Stimulated activated CD4-positive, alpha-beta T cell treated with anti-CD3 and anti-CD28 coated beads, Interleukin-1b, Interleukin-23, amount 100 ng/mL, for 4 hours (primary cell): ENCODE results near the gene PAPPA2.

ENCODE experiments used
- DNase-seq, 2 donors: peaks; one replicate each; pipeline ENCODE4 v3.0.0-alpha.2; 2020; ENCODE audit warnings: low read depth in 2 of 2

Gene PAPPA2

DNA sequence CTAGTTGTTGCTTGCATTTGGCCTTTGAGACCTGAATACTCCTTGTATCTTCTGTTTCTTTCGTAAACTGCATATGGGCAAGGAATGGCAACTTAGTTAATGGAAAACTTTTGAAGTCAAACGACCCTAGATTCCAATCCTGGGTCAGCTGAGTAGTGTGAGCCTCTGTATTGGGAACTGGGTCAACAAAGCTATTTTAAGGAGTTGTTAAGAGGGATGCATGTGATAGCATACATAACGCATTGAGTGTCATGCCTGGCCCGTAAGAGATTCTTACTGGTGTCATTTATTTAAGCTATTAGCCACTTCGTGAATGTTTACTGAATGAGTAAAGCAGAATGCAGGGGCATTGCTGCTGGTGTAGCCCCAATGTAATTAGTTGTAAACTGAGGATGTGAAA is 340.1 kb downstream of the PAPPA2 start:
- DNase-seq = no peak

DNA sequence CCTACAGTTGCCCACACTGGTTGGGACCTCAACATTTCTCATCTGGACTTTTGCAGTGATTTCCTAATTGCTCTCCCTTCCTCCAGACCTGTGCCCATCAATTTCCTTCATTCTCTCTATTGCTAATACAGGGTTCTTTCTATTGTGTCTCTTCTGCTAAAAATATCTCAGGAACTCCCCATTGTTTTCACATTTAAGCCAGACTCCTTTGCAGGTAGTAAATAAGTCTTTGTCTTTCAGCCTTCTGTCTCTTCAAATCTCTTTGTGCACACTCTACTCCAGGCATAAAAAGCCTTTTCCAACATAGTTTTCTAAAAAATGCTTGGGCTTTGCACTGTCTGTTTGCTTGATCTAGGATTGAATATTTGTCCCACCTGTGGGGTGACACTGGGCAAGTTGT is 340.6 kb downstream of the PAPPA2 start:
- no peak for DNase-seq

DNA sequence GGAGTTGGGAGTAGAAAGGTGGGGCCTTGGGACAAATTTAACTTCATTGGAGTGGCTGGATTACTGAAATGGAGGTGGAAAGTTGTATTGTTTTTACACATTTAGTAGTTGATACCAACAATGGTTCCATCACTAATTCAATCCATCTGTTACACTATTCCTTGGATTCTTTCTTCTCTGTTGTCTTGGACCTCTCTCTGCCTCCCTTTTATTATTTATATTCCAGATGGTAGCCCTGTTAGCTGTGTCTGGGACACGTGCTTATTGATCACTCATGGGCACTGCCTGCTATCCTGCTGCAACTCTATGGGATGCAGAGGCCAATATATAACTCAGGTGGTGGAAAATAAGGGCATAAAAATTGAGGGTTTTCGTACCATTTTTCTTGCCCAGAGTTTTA is 346.3 kb downstream of the PAPPA2 start:
- no peak for DNase-seq

DNA sequence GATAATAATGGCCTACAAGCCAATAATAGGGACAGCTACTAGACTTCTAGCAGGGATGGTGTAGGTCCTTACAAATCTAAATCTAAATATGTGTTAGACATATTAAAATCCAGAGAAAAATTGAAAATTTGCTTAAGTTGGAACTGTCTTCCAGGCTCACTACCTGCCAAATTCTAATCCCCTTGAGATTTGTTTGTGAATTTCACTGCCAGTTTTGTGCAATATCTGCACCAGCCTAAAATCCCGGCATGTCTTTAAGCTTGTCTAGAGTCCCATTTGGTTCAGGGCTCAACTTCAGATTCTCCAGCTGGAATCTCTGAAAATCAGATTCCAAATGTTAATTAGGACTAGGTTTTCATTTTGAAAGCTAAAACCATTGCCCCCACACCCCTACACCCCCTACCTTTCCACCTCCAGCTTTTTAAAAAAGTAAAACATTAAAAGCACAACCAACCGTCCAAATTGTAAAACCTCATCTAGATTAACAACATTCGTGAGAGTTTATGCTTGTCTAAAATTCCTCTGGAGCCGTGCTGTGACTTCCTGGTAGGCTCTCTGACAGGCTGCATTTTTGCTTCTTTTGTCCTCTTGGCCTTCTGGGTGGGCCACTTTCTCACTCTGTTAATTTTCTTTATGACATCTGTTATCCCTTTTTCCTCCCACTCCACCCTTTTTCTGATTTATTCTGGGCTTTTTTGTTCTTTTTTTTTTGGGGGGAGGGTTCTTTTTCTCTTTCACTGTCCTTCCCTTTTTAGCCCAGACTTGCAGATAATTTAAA is 348.7 kb downstream of the PAPPA2 start:
- DNase-seq = no peak

DNA sequence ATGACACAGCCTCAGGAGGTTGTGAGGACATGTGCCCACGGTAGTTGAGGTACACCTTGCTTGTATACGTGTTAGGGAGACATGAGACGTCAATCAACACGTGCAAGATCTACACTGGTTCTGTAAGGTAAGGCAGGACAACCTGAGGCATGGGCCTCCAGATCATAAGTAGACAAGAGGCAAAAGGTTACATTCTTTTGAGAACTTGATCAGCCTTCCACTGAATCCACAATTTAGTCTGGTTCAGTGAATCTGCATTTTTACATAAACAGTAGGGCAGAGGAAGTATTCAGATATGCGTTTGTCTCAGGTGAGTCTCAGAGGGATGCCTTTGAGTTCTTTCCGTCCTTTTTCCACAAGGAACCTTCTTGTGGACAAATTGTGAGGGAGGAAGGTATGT is 352.6 kb downstream of the PAPPA2 start:
- DNase-seq = no peak

DNA sequence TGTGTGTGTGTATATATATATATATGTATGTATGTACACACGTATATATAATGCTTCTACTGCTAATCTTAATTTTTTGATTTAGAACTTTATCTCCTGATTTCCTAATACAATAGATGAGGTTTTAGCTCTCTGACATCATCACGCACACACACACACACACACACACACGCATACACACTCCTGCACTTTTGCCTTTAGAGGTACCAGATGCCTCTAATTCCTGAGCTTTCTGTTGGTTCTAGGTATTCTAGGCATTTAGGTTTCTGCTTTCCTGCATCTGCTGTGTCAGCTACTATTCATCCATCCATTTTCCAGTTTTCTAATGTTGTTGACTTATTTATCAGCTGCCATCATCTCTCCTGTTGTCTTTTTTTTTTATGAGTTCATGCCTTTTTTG is 353.3 kb downstream of the PAPPA2 start:
- no peak for DNase-seq

DNA sequence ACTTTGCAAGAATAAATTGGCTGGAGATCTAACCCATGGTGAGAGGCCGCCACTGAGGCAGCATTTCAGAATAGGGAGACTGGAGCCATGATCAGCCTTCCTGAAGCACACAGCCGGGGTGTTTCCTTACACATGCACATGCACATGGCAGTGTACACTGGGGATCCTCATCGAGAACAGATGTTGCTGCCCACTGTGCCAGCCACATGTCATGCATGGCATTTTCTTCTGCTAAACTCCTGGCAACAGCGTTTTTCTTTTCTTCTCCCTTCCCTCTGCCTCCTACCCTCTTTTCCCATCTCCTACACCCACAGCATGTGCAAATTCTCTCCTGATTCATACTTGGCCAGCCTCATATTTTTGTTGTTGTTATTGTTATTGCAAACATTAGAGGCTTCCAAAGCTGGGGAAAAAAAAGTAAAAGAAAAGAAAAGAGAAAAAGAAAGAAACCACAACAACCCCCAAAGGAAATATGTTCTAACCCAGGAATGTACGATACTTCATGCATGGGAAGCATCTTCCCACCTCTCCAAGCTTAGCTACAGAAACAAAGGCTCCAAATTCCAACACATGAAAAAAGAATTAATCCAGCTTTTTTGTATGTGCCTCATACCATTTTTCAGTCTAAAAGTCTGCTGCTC is 357.5 kb downstream of the PAPPA2 start:
- no peak for DNase-seq

DNA sequence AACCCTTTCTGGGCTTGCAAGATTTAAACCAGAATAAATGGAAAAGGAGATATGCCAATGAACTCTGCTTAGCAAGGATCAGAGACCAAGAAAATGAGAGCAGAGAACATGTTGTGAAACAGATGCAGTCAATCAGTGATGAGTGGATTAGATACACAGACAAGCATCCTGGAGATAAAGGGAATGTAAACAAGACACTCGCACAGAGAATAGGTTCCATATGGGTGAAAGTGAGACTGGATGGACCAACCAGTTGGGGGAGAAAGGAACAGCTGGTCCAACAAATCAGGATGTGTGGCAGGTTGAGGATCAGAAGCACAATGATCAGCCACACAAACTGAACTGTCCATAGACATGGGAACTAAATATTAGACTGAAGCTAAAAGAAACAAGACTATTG is 363.3 kb downstream of the PAPPA2 start:
- no peak for DNase-seq

DNA sequence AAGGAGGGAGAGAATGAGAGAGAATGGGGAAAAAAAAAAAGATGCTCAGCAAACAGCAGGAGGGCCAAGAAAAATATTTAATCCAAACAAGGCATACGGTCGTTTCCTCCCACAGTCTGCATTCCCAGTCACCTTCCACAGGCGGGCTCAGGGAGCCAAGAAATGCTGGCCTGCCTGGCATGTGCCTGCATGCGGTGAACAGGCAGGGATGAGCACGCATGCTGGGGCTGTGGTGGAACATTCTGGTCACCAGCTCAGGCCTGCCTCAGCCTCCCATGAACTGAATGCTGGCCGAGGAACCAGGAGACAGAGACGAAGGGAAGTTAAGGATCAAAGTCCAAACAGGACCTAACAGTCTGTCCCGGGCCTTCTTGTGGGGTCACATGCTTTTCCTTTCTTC is 366.3 kb downstream of the PAPPA2 start:
- no peak for DNase-seq

DNA sequence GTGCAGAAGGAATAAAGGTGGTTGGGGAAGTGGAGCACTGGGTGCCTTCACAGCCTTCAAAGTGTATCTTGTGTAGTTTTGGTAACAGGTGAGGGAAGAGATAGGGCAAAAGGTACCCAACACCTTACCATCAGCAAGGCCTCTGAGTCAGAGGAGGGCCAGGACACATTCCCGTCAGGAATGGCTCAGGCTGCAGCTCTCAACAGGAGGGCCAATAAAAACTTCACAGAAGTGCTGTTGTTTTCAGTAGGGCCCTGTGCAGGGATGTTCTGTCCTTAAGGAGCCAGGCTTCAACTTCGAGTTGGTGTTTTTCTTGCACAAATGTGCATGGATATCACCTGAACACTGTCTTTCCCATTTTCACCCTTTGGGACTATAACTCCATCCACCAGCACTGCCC is 368.2 kb downstream of the PAPPA2 start:
- DNase-seq = no peak

DNA sequence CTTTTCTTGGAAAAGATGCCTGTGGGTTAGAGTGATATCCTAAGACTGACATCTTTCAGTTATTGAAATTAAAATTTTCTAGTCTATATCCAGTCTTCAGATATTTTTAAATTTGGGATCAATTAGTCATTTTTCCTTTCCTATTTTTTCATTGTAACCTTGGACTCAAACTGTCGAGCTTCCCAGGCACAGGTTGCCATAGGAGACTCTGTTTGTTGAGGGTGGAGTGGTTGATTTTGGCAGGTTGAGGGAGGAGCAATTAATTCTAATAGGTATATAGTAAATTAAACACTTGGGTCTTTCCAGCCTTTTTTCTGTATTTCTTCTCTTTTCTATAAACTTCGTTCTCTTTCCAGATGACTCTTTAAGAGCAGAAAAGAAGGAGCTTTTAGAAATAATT is 374.7 kb downstream of the PAPPA2 start:
- DNase-seq = no peak

DNA sequence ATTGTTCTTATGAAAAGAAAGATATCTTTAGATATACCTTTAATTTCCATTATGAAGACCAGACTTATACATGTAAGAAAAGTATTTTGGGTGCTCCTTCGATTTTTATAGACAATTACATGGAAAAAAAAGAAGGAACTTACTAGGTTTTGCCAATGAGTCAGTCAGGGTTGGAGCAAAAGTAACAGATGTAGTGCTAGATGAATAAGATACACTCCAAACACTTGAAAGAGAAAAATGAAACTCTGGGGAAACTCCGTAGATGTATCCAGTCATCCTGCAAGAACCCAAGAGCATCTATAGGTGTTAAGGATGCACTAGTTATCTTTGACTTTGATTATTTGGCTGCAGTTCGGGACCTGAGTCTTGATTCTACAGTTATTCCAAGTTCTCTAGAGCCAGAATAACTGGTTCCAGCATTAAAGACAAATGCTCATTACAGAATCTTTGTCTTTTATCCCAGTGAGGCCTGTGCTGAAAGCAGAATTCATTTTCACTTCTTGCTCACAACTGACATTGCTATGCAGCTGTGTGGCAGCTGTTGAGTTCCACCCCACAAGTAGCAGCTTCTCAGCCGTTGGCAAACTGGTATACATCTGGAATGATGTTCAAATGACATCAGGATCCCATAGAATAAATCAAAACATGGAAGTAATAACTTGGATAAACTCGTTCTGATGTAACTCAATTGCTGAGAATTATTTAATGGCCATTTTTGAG is 375.5 kb downstream of the PAPPA2 start:
- no peak for DNase-seq

DNA sequence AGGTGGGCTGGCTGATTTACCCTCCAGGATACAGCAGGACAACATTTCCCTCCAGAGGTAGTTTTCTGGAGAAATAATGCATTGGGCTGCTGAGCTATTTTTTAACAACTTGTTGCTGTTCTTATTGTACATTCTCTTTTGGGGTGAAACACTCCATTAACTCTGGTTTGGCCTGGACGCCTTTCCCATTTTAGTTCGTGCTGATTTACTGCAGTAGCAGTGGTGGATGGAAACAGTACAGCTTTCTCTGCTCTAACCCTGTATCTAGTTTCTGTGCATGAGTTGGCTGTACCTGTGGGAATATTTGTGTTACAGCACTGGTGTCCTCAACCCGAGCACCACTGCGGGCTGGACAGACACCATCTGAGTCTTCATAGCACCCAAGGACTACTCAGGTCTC is 376.2 kb downstream of the PAPPA2 start:
- DNase-seq = no peak

DNA sequence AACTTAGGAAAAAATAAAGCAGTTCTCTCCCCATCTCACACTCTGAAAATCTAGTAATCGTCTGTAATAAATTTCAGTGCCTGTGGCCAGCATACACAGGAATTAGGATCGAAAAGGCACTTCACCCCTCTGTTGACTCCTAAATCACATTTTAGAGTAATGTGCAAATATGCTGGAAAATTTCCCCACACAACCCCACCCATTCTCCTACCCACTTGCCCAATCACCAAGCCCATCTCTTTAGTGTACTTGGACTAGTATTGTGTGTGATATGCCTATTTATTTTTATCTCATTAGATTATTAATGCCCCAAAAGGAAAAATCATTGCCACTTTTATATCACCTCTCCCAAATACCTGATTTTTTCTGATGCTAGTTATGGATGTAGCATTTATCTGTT is 378.3 kb downstream of the PAPPA2 start:
- DNase-seq = no peak

DNA sequence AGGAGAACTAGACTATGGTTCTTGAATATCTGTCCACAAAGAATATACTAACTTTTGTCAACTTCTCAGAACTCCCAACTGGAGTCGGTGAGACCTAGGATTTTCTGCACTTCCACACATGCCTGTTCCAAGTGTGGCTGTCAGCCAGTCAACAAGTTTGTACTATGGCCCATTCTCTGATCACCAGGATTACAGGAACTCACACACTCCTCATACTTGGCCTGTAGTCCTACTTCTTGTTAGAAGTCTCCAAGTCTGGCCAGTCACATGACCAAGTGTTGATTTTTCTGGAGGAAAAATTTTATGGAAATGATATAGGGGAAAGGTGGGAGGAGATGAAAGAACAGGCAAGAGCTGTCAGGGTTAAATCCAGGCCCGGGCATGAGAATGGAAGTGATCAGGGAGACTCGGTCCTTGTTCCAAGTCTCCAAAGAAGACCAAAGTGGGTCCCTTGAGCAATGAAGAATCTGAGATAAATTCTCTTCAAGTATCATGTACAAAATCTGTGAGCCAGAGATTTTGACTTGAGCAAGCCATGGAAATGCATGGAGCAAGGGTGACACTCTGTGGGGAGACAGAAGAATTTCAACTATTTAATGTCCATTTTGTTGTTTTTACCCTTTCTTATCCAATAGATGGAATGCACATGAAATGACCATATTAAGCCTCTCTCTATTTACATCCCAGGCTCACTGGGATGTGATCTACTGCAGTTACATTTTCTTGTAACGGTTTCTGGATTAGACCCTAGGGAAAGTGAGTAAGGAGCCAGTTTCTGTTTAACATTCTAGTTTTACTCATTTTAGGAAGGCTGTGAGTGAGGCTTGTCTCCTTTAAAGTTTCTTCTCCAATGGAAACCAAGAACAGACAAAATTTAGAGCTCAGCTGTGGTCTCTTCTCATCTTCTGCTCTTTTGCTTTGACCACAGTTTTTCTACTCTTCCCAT is 380.6 kb downstream of the PAPPA2 start:
- no peak for DNase-seq

DNA sequence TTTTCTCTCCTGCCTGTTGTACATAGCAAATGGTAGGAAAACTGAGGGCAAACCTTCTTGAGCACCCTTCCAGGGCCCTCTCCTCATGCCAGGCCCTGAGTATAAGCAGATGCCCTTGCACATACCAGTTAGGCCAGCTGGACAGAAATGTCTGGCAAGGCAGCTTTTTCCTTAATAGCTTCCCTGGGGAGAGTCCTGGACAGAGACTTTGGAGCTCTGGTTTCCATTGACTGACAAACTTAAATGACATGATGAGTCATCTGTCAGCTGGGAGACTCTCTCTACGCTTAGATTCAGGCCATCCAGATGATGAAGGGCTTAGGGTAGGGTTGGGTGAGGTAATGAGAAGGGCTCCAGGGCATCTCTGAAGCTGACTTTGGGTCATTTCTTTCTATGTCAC is 384.1 kb downstream of the PAPPA2 start:
- DNase-seq = no peak

DNA sequence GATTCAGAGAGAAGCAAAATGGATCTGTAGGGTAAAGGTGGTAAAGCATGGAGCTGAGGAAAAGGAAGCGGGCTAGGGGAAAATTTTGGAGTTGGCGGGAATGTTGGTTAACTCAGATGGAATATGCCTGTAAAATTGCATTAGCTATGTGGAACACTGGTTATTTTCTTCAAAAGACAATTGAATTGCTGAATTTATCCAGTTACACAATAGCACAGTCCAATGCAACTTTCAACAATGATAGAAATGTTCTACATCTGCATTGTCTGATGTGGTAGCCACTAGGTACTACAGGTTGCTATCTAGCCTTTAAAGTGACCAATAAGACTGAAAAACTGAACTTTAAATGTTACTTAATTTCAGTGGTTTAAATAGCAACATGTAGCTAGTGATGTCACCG is 386.3 kb downstream of the PAPPA2 start:
- DNase-seq = no peak

DNA sequence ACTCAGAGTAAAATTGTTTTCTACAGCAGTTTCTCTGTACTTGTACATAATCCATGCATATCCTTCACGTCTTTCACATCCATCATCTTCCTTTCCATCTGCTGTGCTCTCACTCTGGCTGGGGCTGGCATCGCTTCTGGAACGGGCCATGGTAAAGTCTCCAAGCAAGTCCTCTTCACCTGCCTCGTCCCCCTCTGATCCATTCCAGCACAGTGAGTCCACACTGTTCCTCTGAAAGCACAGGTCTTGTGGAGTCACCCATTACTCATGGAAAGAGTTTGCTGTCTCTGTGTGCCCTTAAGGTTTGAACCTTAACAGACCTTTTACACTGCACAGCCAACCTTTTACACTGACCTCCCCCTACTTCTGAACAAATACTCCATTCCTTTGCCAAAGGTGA is 387.9 kb downstream of the PAPPA2 start:
- no peak for DNase-seq

DNA sequence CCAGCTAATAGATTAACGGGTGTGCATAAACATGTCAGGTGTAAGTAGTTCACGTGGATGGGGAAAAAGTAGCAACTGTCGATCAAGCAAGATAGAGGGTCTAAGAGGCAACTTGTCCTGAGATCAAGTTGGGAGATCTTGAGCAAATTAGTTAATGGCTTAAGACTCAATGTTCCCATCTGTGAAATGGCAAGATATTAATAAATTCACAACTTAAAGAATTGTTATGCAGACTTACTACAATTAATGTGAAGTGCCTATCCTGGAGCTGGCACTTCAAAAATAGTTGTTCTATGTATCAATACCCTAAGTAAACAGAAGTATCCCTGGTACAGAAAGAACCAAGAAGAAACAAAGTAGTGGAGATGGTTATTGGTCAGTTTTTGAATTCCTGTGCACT is 389.1 kb downstream of the PAPPA2 start:
- no peak for DNase-seq

DNA sequence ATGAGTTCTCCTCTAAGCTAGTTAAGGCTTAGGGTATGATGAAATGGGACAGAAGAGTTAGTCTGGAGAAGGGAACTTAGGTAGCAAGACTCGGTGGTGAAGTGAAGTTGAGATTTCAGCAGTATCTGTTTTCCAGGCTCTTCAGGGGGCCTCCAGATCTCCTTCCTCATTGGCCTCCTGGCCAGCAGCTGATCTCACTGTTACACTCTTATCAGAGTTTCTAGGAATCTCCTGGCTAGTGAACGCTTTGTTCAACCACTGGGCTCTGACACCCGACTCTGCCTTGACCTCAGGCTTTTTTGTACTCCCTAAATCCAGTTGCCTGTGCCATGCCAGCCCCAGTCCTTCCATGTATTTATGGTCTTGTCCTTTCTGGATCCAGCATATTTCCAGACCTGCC is 390.5 kb downstream of the PAPPA2 start:
- DNase-seq = no peak

DNA sequence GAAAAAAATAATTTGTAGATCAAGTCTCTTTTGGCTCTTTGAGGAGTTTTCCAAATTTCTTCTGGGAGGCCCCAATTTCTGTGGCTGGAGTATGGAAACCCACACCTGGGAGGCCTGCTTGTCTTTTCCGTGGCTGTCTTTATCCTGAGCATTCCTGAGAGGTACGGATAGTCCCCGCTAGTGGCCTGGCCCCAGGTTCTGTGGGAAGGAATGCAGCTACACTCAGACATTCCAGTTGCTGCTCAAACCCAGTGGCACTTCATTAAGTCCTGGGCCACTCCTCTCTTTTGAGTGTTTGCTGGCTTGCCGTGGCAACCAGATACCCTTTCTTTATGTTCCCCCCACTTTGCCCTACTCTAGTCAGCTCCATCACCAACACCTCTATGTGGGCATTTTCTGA is 391.1 kb downstream of the PAPPA2 start:
- no peak for DNase-seq
